A549 (cell line): ENCODE results near the gene OSBPL8. TPM values are rescaled to one million over a fixed set of nuclear protein-coding genes. Genes with fewer than 3 reads are reported as not detected.
A peak's percentile ranks its signal among the peaks of the same experiment; 100 is the strongest.

Experiments
- ATAC-seq, 2 experiments: fragments of 200-7000 bp in 1 of 2; fragments of >200 bp in 1 of 2; cut with Nextera tagmentation in 1 of 2; cut with Tn5 transposase in 1 of 2; 3 replicates each; pipeline versions ENCODE4 v1.8.0 to v1.9.1; 2018 to 2020; ENCODE audit warnings: mild to moderate bottlenecking in 1 of 2, moderate library complexity in 1 of 2
- CTCF ChIA-PET: fragments of 300-600 bp; sonication (Branson Sonifier 250); formaldehyde crosslinking; extraction: SDS; loops from one replicate; lab custom pipeline; 2021; ENCODE audit warnings: antibody characterized with exemption, inconsistent platforms; lab: Yijun Ruan, JAX
- POLR2A ChIA-PET: fragments of 350-600 bp; formaldehyde crosslinking; extraction: SDS; loops from one replicate; lab custom pipeline; 2021; ENCODE audit warnings: antibody characterized with exemption, inconsistent platforms; lab: Yijun Ruan, JAX
- DNase-seq, 2 experiments: peaks; one replicate each; pipeline versions ENCODE4 v3.0.0 to v3.0.0-alpha.2; 2011 to 2016; ENCODE audit warnings: low read depth in 1 of 2, low spot score in 1 of 2
- FAIRE-seq: peaks from 2 replicates; lab custom pipeline; 2011; peaks lifted over from hg19 to GRCh38; lab: Jason Lieb, UNC
- H3K27ac ChIP-seq, 2 experiments: fragments of >200 bp; sonication (Bioruptor Twin); formaldehyde crosslinking; 3 replicates each; pipeline ENCODE4 v1.5.1; 2016 to 2017
- H3K4me1 ChIP-seq: fragments of >200 bp; sonication (Bioruptor Twin); formaldehyde crosslinking; 3 replicates; pipeline ENCODE4 v1.6.1; 2016
- H3K4me2 ChIP-seq: fragments of >200 bp; sonication (Bioruptor Twin); formaldehyde crosslinking; 3 replicates; pipeline ENCODE4 v1.6.1; 2016
- H3K4me3 ChIP-seq: fragments of >200 bp; sonication (Bioruptor Twin); formaldehyde crosslinking; 3 replicates; pipeline ENCODE4 v1.5.1; 2016
- H3K9me3 ChIP-seq: fragments of >200 bp; sonication (Bioruptor Twin); formaldehyde crosslinking; 3 replicates; pipeline ENCODE4 v1.6.1; 2016
- ATOH8 ChIP-seq: fragments of 250-450 bp; sonication (Bioruptor Pico); IDR thresholded peaks from 2 replicates; pipeline ENCODE4 v1.5.0; 2020; ENCODE audit warnings: low read depth, mild to moderate bottlenecking, moderate library complexity
- EHMT2 ChIP-seq: fragments of 200-600 bp; sonication (generic); IDR thresholded peaks from 2 replicates; pipeline ENCODE4 v1.6.1; 2016; ENCODE audit warnings: antibody characterized with exemption, low read depth, mild to moderate bottlenecking, moderate library complexity
- ESRRA ChIP-seq: fragments of 150-350 bp; IDR thresholded peaks from 2 replicates; pipeline ENCODE4 v1.6.1; 2014; ENCODE audit warnings: mild to moderate bottlenecking, low read length, borderline replicate concordance
- FOSB ChIP-seq: fragments of 250-450 bp; sonication (Bioruptor Pico); IDR thresholded peaks from 2 replicates; pipeline ENCODE4 v1.5.0; 2020; ENCODE audit warnings: mild to moderate bottlenecking, moderate library complexity
- FOSL2 ChIP-seq, 2 experiments: fragments of 450-650 bp in 1 of 2; fragments of >200 bp in 1 of 2; sonication (Bioruptor Twin) in 1 of 2; formaldehyde crosslinking; IDR thresholded peaks; 2 replicates each; pipeline versions ENCODE4 v1.5.0 to v1.6.1; 2016 to 2020; ENCODE audit warnings: mild to moderate bottlenecking in 1 of 2, moderate library complexity in 1 of 2
- FOXS1 ChIP-seq: fragments of 250-450 bp; sonication (Bioruptor Pico); IDR thresholded peaks from 2 replicates; pipeline ENCODE4 v1.5.0; 2020; ENCODE audit warnings: mild to moderate bottlenecking, moderate library complexity
- GATA3 ChIP-seq: IDR thresholded peaks from 2 replicates; pipeline ENCODE4 v1.6.1; 2012; ENCODE audit warnings: borderline replicate concordance
- JUNB ChIP-seq: fragments of >200 bp; sonication (Bioruptor Twin); formaldehyde crosslinking; IDR thresholded peaks from 2 replicates; pipeline ENCODE4 v1.6.1; 2016
- KDM5A ChIP-seq: fragments of 200-600 bp; sonication (generic); IDR thresholded peaks from 2 replicates; pipeline ENCODE4 v1.6.1; 2016; ENCODE audit warnings: antibody characterized with exemption, mild to moderate bottlenecking
- MAX ChIP-seq: IDR thresholded peaks from 2 replicates; pipeline ENCODE4 v1.6.1; 2012
- MAZ ChIP-seq: fragments of 150-350 bp; IDR thresholded peaks from 2 replicates; pipeline ENCODE4 v1.6.1; 2014; ENCODE audit warnings: antibody characterized with exemption, low read depth, low read length, borderline replicate concordance
- PBX3 ChIP-seq: IDR thresholded peaks from 2 replicates; pipeline ENCODE4 v1.6.1; 2012
- RAD21 ChIP-seq, 2 experiments: fragments of >200 bp in 1 of 2; sonication (Bioruptor Twin) in 1 of 2; formaldehyde crosslinking in 1 of 2; IDR thresholded peaks in 1 of 2; conservative IDR thresholded peaks in 1 of 2; 2 replicates in 1 of 2; 3 replicates in 1 of 2; pipeline ENCODE4 v1.6.1; 2012 to 2018; ENCODE audit warnings: inconsistent platforms in 1 of 2
- RNF2 ChIP-seq: fragments of 200-600 bp; sonication (generic); IDR thresholded peaks from 2 replicates; pipeline ENCODE4 v1.6.1; 2016; ENCODE audit warnings: low read depth, mild to moderate bottlenecking, antibody characterized with exemption, moderate library complexity, borderline replicate concordance
- SMC3 ChIP-seq: fragments of >200 bp; sonication (Bioruptor Twin); formaldehyde crosslinking; IDR thresholded peaks from 3 replicates; pipeline ENCODE4 v1.6.1; 2018; ENCODE audit warnings: inconsistent platforms
- SREBF2 ChIP-seq: fragments of 450-650 bp; IDR thresholded peaks from 2 replicates; pipeline ENCODE4 v1.6.1; 2014; ENCODE audit warnings: mild to moderate bottlenecking, moderate library complexity
- TP53 ChIP-seq: fragments of 250-450 bp; sonication (Bioruptor Pico); IDR thresholded peaks from 2 replicates; pipeline ENCODE4 v1.5.0; 2021; ENCODE audit warnings: mild to moderate bottlenecking, moderate library complexity
- ZNF302 ChIP-seq: fragments of 250-450 bp; sonication (Bioruptor Pico); IDR thresholded peaks from 2 replicates; pipeline ENCODE4 v1.9.0; 2021; ENCODE audit warnings: inconsistent platforms, mild to moderate bottlenecking, moderate library complexity
- ZSCAN20 ChIP-seq: fragments of 250-450 bp; sonication (Bioruptor Pico); IDR thresholded peaks from 2 replicates; pipeline ENCODE4 v1.8.0; 2022; ENCODE audit warnings: mild to moderate bottlenecking, moderate library complexity
- WGBS: methylation state at CpG from one replicate; pipeline ENCODE4 v1.1.6; 2017; ENCODE audit errors: missing lambda C conversion rate; 5-methylcytosine and 5-hydroxymethylcytosine counted together
- polyA plus RNA-seq, 4 experiments: library from polyadenylated mRNA; depleted of rRNA in 3 of 4; stranded (reverse); fragments of >200 nt; fragmentation: RNase III in 1 of 4; extraction: RNeasy Plus Mini Kit Qiagen cat#74134 plus additional on column Dnase treatment in 1 of 4; gene quantifications; 2 replicates in 3 of 4; 3 replicates in 1 of 4; pipeline ENCODE4 v1.2.3, GENCODE V29; 2011 to 2017
- TF ChIP-seq, protein P1 (sequence below): fragments of >200 bp; sonication (Bioruptor Twin); formaldehyde crosslinking; IDR thresholded peaks from 3 replicates; pipeline ENCODE4 v1.5.1; 2016

Gene OSBPL8
- polyA plus RNA-seq, 2 of the 4 experiments (the other 2 are of a cell fraction) = 15.4 to 43.2 TPM

- H3K4me3 ChIP-seq = peak overlapping the region; percentile 39
- 3% methylated on average over 2 of the region's 2 CpGs for WGBS
- peak; percentile 95 for FAIRE-seq
- H3K27ac ChIP-seq = peak overlapping the region; percentile 67 to 86
- H3K9me3 ChIP-seq = no peaks in the 10 kb centered on the region
- ChIA-PET CTCF (interaction anchor here (0.6 to 4.7 kb wide), 41 partner anchors 7 to 1767 kb away, joined by 3 to 31 read pairs (median 3); partner anchors contain the start of genes BBS10, GLIPR1L1, GLIPR1L2 and OSBPL8), POLR2A (interaction anchor here (0.8 to 1.7 kb wide), 6 partner anchors 108 to 945 kb away, joined by 3 to 12 read pairs (median 6); partner anchors contain the start of genes BBS10, CSRP2, KRR1 and PHLDA1)
- TF ChIP-seq KDM5A (no peak), MAZ (no peak), MAX (no peak), JUNB (peak; percentile 58; the same call in 1 of the 2 replicates), FOSL2 (IDR thresholded peaks at IDR 0.05) (peak; percentile 74), FOSL2 (CRISPR knock-in tag; IDR thresholded peaks at IDR 0.05) (peak; percentile 95), SMC3 (peak; percentile 86), RAD21 (conservative IDR thresholded peaks at IDR 0.05 in 1 of 2, IDR thresholded peaks at IDR 0.05 in 1 of 2) (peak; percentile 91 to 95)
- TF ChIP-seq, protein P1, sequence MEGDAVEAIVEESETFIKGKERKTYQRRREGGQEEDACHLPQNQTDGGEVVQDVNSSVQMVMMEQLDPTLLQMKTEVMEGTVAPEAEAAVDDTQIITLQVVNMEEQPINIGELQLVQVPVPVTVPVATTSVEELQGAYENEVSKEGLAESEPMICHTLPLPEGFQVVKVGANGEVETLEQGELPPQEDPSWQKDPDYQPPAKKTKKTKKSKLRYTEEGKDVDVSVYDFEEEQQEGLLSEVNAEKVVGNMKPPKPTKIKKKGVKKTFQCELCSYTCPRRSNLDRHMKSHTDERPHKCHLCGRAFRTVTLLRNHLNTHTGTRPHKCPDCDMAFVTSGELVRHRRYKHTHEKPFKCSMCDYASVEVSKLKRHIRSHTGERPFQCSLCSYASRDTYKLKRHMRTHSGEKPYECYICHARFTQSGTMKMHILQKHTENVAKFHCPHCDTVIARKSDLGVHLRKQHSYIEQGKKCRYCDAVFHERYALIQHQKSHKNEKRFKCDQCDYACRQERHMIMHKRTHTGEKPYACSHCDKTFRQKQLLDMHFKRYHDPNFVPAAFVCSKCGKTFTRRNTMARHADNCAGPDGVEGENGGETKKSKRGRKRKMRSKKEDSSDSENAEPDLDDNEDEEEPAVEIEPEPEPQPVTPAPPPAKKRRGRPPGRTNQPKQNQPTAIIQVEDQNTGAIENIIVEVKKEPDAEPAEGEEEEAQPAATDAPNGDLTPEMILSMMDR = peak; percentile 89
- peak overlapping the region; percentile 86 for H3K4me2 ChIP-seq
- peaks cover 28% of the 10 kb centered on the region; the same call in 2 of the 3 replicates for H3K4me1 ChIP-seq
- DNase-seq = peak; percentile 49 to 91
- peak; percentile 95 to 98 for ATAC-seq
Observed at GRCh38 chr12:76455582-76456345, 103.8 kb downstream of the OSBPL8 start.

- 87% methylated on average over 6 of the region's 6 CpGs for WGBS
- no peak overlapping the region for H3K4me3 ChIP-seq
- DNase-seq (peak in 1 of 2 experiments; percentile 2), FAIRE-seq (no peak), ATAC-seq (no peak)
- H3K27ac ChIP-seq = peak overlapping the region; percentile 24 to 56; a peak in 2 of 6 replicates
- no peaks in the 10 kb centered on the region for H3K9me3 ChIP-seq
- ChIA-PET POLR2A (no interaction called here), CTCF (no interaction called here)
- H3K4me2 ChIP-seq = peak overlapping the region; percentile 44; the same call in 2 of the 3 replicates
- TF ChIP-seq ZNF302 (no peak), ZSCAN20 (CRISPR knock-in tag) (no peak), GATA3 (no peak), FOSB (CRISPR knock-in tag) (no peak), RNF2 (no peak), ATOH8 (no peak), FOXS1 (CRISPR knock-in tag) (no peak), TP53 (no peak), EHMT2 (no peak), PBX3 (no peak), ESRRA (no peak), SREBF2 (no peak)
- peaks cover 38% of the 10 kb centered on the region for H3K4me1 ChIP-seq
Observed at GRCh38 chr12:76451528-76451927, 108.0 kb downstream of the OSBPL8 start.
